ENCODE results near the gene THRB.

Gene THRB

DNA sequence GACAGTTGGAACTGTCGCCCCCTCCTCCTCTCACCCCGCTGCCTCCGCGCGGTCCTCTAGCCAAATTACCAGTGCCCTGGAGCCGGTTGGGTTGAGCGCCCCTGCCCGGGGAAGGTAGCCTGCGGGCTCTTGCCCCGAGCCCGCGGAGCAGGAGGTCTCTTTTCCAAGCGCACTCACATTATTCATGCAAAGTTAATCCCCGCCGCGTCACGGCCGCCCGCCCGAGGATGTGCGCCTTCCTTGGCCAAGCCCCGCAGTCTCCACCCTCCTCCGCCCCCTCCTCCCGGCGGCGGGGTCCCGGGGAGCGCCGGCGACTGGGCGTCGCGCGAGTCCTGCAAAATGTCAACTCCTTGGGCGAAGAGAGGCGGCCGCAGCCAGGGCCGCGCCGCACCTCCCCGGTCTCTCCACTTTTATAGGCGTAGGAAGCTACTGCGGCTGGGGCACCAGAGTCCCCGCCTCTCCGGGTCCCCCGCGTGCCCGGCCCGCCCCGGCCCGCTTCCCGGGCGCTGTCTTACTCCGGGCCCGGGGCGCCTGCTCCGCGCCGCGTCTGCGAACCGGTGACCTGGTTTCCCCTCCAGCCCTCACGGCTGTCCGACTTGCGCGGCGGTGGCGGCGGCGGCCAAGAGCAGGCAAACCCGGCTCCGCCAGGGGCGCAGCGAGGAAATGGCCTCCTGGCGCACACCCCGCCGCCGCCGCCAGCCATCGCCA lies at the start of gene THRB:
TSS of gene THRB (minus strand) at position 233 of the 708 bp plus-strand sequence.
- Histone ChIP-seq H4K20me1 (ENCODE audit: insufficient read depth, low read length, poor library complexity, severe bottlenecking) (no peaks in the 10 kb centered on the region), H3K4me1 (ENCODE audit: insufficient read depth, low read length, poor library complexity, severe bottlenecking) (no peaks in the 10 kb centered on the region), H3K27me3 (ENCODE audit: insufficient read depth, low read length, poor library complexity, severe bottlenecking) (no peaks in the 10 kb centered on the region), H3K4me2 (ENCODE audit: low read depth, low read length, poor library complexity, severe bottlenecking) (no peak within 1 kb of the TSS), H3F3A (ENCODE audit: low read depth) (no peaks in the 10 kb centered on the region), H3K9me2 (replicated peaks; ENCODE audit: low read depth, low read length) (no peaks in the 10 kb centered on the region), H3K79me2 (ENCODE audit: insufficient read depth, low read length) (no peaks in the 10 kb centered on the region), H3K36me3 (ENCODE audit: insufficient read depth, low read length) (no peaks in the 10 kb centered on the region), H3K4me3 (ENCODE audit: low read length, poor library complexity, severe bottlenecking) (no peak within 1 kb of the TSS), H2AFZ (ENCODE audit: low read length) (no peak within 1 kb of the TSS), H3K9ac (ENCODE audit: low read depth, low read length, poor library complexity, severe bottlenecking) (no peak within 1 kb of the TSS), H3K9me3 (ENCODE audit: insufficient read depth, low read depth, low read length) (no peaks in the 10 kb centered on the region)
- TF ChIP-seq, protein P1, sequence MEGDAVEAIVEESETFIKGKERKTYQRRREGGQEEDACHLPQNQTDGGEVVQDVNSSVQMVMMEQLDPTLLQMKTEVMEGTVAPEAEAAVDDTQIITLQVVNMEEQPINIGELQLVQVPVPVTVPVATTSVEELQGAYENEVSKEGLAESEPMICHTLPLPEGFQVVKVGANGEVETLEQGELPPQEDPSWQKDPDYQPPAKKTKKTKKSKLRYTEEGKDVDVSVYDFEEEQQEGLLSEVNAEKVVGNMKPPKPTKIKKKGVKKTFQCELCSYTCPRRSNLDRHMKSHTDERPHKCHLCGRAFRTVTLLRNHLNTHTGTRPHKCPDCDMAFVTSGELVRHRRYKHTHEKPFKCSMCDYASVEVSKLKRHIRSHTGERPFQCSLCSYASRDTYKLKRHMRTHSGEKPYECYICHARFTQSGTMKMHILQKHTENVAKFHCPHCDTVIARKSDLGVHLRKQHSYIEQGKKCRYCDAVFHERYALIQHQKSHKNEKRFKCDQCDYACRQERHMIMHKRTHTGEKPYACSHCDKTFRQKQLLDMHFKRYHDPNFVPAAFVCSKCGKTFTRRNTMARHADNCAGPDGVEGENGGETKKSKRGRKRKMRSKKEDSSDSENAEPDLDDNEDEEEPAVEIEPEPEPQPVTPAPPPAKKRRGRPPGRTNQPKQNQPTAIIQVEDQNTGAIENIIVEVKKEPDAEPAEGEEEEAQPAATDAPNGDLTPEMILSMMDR (conservative IDR thresholded peaks at IDR 0.05; ENCODE audit: low read length): no peak
- TF ChIP-seq EZH2phosphoT487 (IDR thresholded peaks at IDR 0.05; ENCODE audit: borderline replicate concordance): no peak

DNA sequence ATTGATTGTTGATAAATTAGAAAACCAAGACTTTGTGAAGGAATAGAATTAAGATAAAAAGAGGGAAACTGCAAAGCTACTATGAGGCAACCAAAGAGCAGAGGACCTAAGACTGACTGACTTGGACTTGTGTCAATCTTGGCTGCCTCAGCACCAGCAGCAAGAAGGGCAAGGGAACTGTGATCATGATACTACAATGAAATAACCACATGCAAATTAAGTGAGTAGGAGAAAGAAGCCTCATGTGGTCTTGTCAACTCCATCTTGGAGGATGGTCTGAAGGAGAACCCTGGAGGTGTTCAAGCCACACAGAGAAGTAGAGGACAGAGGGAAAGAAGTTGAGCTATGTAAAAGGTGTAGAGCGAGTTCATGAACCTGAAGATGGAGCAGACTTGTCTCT lies 47.3 kb upstream of the THRB start:
- Histone ChIP-seq H3K9me3 (ENCODE audit: insufficient read depth, low read depth, low read length) (no peaks in the 10 kb centered on the region), H3K9ac (ENCODE audit: low read depth, low read length, poor library complexity, severe bottlenecking) (no peak overlapping the region), H3K79me2 (ENCODE audit: insufficient read depth, low read length) (no peaks in the 10 kb centered on the region), H3K4me1 (ENCODE audit: insufficient read depth, low read length, poor library complexity, severe bottlenecking) (no peaks in the 10 kb centered on the region), H3K4me2 (ENCODE audit: low read depth, low read length, poor library complexity, severe bottlenecking) (no peak overlapping the region), H2AFZ (ENCODE audit: low read length) (no peak overlapping the region), H3F3A (ENCODE audit: low read depth) (no peaks in the 10 kb centered on the region), H3K36me3 (ENCODE audit: insufficient read depth, low read length) (no peaks in the 10 kb centered on the region), H3K4me3 (ENCODE audit: low read length, poor library complexity, severe bottlenecking) (no peak overlapping the region), H4K20me1 (ENCODE audit: insufficient read depth, low read length, poor library complexity, severe bottlenecking) (no peaks in the 10 kb centered on the region), H3K27me3 (ENCODE audit: insufficient read depth, low read length, poor library complexity, severe bottlenecking) (no peaks in the 10 kb centered on the region), H3K9me2 (replicated peaks; ENCODE audit: low read depth, low read length) (no peaks in the 10 kb centered on the region)
- TF ChIP-seq, protein P1 (conservative IDR thresholded peaks at IDR 0.05; ENCODE audit: low read length): no peak
- no peak for TF ChIP-seq EZH2phosphoT487 (IDR thresholded peaks at IDR 0.05; ENCODE audit: borderline replicate concordance)

DNA sequence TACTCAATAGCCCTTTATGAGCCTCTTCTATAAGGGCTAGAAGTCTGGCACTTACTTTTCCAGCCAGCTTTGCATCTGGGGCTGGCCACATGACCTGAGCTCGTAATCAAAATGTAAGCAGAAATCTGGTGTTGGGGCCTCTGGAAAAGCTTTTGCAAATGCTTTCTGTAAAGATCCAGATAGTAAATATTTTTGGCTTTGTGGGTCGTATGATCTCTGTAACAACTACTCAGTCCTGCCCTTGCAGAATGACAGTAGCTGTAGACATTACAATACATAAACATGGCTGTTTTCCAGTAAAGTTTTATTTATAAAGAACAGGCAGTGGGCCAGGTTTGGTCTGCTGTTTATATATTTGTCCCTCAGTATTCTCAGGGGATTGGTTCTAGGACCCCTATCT lies 46.2 kb upstream of the THRB start:
- Histone ChIP-seq H3K4me2 (ENCODE audit: low read depth, low read length, poor library complexity, severe bottlenecking) (no peak overlapping the region), H3K9me2 (replicated peaks; ENCODE audit: low read depth, low read length) (no peaks in the 10 kb centered on the region), H3K9me3 (ENCODE audit: insufficient read depth, low read depth, low read length) (no peaks in the 10 kb centered on the region), H3K79me2 (ENCODE audit: insufficient read depth, low read length) (no peaks in the 10 kb centered on the region), H3K9ac (ENCODE audit: low read depth, low read length, poor library complexity, severe bottlenecking) (no peak overlapping the region), H3F3A (ENCODE audit: low read depth) (no peaks in the 10 kb centered on the region), H3K4me3 (ENCODE audit: low read length, poor library complexity, severe bottlenecking) (no peak overlapping the region), H4K20me1 (ENCODE audit: insufficient read depth, low read length, poor library complexity, severe bottlenecking) (no peaks in the 10 kb centered on the region), H2AFZ (ENCODE audit: low read length) (no peak overlapping the region), H3K36me3 (ENCODE audit: insufficient read depth, low read length) (no peaks in the 10 kb centered on the region), H3K27me3 (ENCODE audit: insufficient read depth, low read length, poor library complexity, severe bottlenecking) (no peaks in the 10 kb centered on the region), H3K4me1 (ENCODE audit: insufficient read depth, low read length, poor library complexity, severe bottlenecking) (no peaks in the 10 kb centered on the region)
- TF ChIP-seq, protein P1 (conservative IDR thresholded peaks at IDR 0.05; ENCODE audit: low read length): no peak
- TF ChIP-seq EZH2phosphoT487 (IDR thresholded peaks at IDR 0.05; ENCODE audit: borderline replicate concordance): no peak

All from Loucy (cell line).